Progenitor cell of endocrine pancreas (in vitro differentiated cells): Measurements from ENCODE around the gene DVL2. TPM values are rescaled to one million over a fixed set of nuclear protein-coding genes. Genes with fewer than 3 reads are reported as not detected.

Source experiments
- DNase-seq: peaks from one replicate; pipeline ENCODE4 v3.0.0; 2021; ENCODE audit warnings: low spot score; ENCODE audit not compliant: unreplicated experiment
- H3K27ac Mint-ChIP-seq: 2 replicates; pipeline ENCODE4 v1.8.0; 2021; ENCODE audit warnings: mild to moderate bottlenecking, moderate library complexity, mixed read lengths
- H3K27me3 Mint-ChIP-seq: 2 replicates; pipeline ENCODE4 v1.8.0; 2021; ENCODE audit warnings: mixed read lengths
- H3K36me3 Mint-ChIP-seq: 2 replicates; pipeline ENCODE4 v1.8.0; 2022; ENCODE audit warnings: mixed read lengths; ENCODE audit not compliant: insufficient read depth
- H3K4me1 Mint-ChIP-seq: 2 replicates; pipeline ENCODE4 v1.8.0; 2021; ENCODE audit warnings: low read depth, mixed read lengths
- H3K4me3 Mint-ChIP-seq: 2 replicates; pipeline ENCODE4 v1.8.0; 2021; ENCODE audit warnings: low read depth, mild to moderate bottlenecking, moderate library complexity, mixed read lengths
- H3K9me3 Mint-ChIP-seq: 2 replicates; pipeline ENCODE4 v1.8.0; 2021; ENCODE audit warnings: low read depth, mixed read lengths
- CTCF ChIP-seq: fragments of 200-600 bp; sonication (generic); IDR thresholded peaks from one replicate; pipeline ENCODE4 v1.5.0; 2021; ENCODE audit warnings: antibody characterized with exemption, mild to moderate bottlenecking; ENCODE audit not compliant: unreplicated experiment
- total RNA-seq: library from RNA; stranded (reverse); gene quantifications from 2 replicates; pipeline ENCODE4 v1.2.1, GENCODE V29; 2021

Gene DVL2
- total RNA-seq, 1 donor from 2014 or later = 104 TPM

- no peaks in the 10 kb centered on the region for H3K27me3 Mint-ChIP-seq
- H3K9me3 Mint-ChIP-seq = no peaks in the 10 kb centered on the region
- H3K27ac Mint-ChIP-seq = peak overlapping the region; percentile 87
- H3K36me3 Mint-ChIP-seq = peaks cover 10% of the 10 kb centered on the region
- no peak for DNase-seq
- no peak overlapping the region for H3K4me3 Mint-ChIP-seq
- peaks cover 15% of the 10 kb centered on the region for H3K4me1 Mint-ChIP-seq
- TF ChIP-seq CTCF = no peak
Observed at GRCh38 chr17:7223375-7223774, 10.9 kb downstream of the DVL2 start.

GRCh38 chr17:7222972-7223292 is 11.4 kb downstream of the DVL2 start:
- TF ChIP-seq CTCF = no peak
- no peak for DNase-seq
- Mint-ChIP-seq H3K9me3 (no peaks in the 10 kb centered on the region), H3K27me3 (no peaks in the 10 kb centered on the region), H3K36me3 (peaks cover 7% of the 10 kb centered on the region), H3K4me3 (no peak overlapping the region), H3K4me1 (peaks cover 15% of the 10 kb centered on the region), H3K27ac (peak overlapping the region; percentile 87)

GRCh38 chr17:7222093-7222971 is 12.0 kb downstream of the DVL2 start:
- Mint-ChIP-seq H3K36me3 (peaks cover 6% of the 10 kb centered on the region), H3K4me3 (peak overlapping the region; percentile 23), H3K4me1 (peaks cover 19% of the 10 kb centered on the region), H3K27ac (peak overlapping the region; percentile 64), H3K9me3 (no peaks in the 10 kb centered on the region), H3K27me3 (no peaks in the 10 kb centered on the region)
- no peak for DNase-seq
- TF ChIP-seq CTCF = no peak

GRCh38 chr17:7221278-7222092 is 12.8 kb downstream of the DVL2 start:
- Mint-ChIP-seq H3K4me1 (peaks cover 23% of the 10 kb centered on the region), H3K4me3 (peak overlapping the region; percentile 91), H3K36me3 (peaks cover 6% of the 10 kb centered on the region), H3K9me3 (no peaks in the 10 kb centered on the region), H3K27ac (peak overlapping the region; percentile 97), H3K27me3 (no peaks in the 10 kb centered on the region)
- no peak for TF ChIP-seq CTCF
- no peak for DNase-seq

- DNase-seq = no peak
- TF ChIP-seq CTCF = peak; percentile 48
- Mint-ChIP-seq H3K4me1 (peaks cover 30% of the 10 kb centered on the region), H3K36me3 (peaks cover 6% of the 10 kb centered on the region), H3K9me3 (no peaks in the 10 kb centered on the region), H3K27ac (peak overlapping the region; percentile 97), H3K4me3 (peak overlapping the region; percentile 91), H3K27me3 (no peaks in the 10 kb centered on the region)
Observed at GRCh38 chr17:7220593-7221277, 13.6 kb downstream of the DVL2 start.
